HG02943 (cell line): ENCODE measurements around the gene ZGLP1.

Experiments used
- ATAC-seq: cut with Tn5 transposase; IDR thresholded peaks from one replicate; pipeline ENCODE4 v1.9.1; 2021; ENCODE audit warnings: mild to moderate bottlenecking, low read depth, moderate library complexity; ENCODE audit not compliant: unreplicated experiment

Gene ZGLP1

DNA sequence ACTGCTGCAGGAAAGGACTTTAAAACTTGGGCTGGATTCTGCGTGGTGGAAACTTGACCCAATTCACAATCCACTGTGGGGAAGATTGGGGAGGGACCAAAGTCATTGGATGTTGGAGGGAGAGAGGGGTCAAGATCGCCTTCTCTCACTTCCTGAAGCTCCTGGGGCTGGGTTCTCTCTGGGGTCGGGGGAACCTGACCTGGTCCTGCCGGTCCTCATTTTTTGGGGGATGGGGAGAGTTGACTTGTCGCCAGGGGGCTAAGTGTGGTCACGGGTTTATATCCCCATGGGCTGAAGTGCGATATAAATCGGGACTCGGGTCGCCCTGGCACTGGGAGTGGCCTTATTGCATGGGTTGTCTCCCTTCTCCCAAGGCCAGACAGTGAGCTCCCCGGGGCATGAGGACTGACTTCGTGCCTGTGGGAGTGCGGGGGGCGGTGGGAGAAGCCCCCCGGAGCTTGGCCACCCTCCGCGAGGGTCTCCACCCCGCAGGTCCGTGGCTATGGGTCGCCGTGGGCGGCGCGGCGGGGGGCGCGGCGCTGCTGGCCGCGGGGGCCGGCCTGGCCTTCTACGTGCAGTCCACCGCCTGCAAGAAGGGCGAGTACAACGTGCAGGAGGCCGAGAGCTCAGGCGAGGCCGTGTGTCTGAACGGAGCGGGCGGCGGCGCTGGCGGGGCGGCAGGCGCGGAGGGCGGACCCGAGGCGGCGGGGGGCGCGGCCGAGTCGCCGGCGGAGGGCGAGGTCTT, 13.6 kb downstream of the ZGLP1 start:
- ATAC-seq = no peak

DNA sequence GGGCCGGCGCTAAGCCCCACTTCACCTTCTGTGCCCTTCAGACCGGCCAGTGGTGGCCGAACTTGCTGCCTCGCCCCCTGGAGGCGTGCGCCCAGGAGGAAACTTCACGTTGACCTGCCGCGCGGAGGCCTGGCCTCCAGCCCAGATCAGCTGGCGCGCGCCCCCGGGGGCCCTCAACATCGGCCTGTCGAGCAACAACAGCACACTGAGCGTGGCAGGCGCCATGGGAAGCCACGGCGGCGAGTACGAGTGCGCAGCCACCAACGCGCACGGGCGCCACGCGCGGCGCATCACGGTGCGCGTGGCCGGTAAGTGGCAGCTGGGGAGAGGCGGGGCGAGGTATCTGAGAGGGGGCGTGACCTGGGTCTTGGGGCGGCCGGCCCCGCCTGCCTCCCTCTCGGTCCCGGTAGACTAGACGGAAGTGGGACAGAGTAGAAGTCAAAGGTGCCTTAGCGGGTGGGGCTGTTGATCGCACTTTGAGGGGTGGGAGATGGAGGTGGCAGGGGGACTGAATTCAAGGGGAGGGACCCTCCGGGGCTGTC, 14.2 kb downstream of the ZGLP1 start:
- ATAC-seq = no peak

DNA sequence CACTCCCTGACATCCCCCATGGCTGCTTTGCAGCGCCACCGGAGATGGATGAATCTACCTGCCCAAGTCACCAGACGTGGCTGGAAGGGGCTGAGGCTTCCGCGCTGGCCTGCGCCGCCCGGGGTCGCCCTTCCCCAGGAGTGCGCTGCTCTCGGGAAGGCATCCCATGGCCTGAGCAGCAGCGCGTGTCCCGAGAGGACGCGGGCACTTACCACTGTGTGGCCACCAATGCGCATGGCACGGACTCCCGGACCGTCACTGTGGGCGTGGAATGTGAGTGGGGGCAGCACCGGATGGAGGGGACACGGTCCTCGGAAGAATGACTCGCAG, 15.3 kb downstream of the ZGLP1 start:
- no peak for ATAC-seq

- ATAC-seq = no peak
These were observed 15.8 kb downstream of the ZGLP1 start for GRCh38 chr19:10293637-10294367.

DNA sequence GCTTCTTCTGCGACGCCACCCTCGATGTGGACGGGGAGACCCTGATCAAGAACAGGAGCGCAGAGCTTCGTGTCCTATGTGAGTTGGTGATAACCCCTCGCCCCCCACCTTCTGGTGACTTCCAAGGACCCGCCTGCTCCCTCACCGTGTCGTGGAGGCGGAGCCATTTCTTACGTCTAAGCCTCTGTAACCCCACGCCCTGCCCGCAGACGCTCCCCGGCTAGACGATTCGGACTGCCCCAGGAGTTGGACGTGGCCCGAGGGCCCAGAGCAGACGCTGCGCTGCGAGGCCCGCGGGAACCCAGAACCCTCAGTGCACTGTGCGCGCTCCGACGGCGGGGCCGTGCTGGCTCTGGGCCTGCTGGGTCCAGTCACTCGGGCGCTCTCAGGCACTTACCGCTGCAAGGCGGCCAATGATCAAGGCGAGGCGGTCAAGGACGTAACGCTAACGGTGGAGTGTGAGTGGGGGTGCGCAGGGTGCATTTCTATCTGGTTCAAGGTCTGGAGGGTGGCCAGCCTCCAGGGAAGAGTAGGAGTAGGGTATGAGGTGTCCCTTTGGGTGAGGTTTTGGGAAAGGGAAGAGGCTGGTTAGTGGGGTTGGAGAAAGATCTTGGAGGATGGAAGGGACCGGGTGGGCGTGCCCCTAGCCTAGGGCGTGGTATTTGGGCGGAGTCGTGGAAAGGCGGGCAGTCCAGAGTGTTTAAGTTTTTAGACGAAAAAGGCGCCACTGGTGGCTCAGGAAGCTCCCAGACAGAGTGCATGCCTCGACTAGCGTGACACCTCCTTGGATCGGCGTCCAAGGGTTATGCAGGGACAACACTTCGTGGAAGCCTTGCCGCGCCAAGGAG, 16.6 kb downstream of the ZGLP1 start:
- no peak for ATAC-seq

GRCh38 chr19:10292206-10292788, 17.3 kb downstream of the ZGLP1 start:
- peak; percentile 43 for ATAC-seq

DNA sequence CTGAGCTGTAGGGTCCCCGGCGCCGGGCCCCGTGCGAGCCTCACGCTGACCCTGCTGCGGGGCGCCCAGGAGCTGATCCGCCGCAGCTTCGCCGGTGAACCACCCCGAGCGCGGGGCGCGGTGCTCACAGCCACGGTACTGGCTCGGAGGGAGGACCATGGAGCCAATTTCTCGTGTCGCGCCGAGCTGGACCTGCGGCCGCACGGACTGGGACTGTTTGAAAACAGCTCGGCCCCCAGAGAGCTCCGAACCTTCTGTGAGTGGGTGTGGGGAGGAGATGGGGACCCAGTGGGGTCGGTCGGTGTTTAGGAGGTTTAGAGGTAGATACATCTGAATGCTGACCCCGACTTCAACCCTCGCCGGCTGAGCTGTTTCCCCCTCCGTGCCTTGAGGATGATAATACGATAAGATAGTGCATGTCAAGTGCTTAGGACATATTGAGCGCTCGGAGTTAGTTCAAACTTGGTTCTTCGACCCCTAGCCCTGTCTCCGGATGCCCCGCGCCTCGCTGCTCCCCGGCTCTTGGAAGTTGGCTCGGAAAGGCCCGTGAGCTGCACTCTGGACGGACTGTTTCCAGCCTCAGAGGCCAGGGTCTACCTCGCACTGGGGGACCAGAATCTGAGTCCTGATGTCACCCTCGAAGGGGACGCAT, 17.9 kb downstream of the ZGLP1 start:
- no peak for ATAC-seq

DNA sequence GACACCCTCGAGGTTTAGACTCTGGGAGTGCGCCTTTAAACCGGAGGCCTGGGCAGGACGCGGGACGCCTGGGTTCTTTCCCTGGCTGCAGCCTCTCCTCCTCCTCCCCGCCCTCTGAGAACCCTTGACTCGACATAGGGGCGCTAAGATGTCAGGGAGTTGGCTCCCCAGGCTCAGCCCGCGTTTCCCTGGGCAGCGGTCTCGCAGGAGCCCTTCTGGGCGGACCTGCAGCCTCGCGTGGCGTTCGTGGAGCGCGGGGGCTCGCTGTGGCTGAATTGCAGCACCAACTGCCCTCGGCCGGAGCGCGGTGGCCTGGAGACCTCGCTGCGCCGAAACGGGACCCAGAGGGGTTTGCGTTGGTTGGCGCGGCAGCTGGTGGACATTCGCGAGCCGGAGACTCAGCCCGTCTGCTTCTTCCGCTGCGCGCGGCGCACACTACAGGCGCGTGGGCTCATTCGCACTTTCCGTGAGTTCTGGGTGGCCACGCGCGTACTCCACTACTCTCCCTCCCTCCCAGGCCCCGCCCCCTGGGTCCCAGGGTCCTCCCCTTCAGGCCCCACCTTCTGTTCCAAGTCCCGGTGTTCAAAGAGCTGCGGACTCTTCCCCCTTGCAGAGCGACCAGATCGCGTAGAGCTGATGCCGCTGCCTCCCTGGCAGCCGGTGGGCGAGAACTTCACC, 18.6 kb downstream of the ZGLP1 start:
- no peak for ATAC-seq

DNA sequence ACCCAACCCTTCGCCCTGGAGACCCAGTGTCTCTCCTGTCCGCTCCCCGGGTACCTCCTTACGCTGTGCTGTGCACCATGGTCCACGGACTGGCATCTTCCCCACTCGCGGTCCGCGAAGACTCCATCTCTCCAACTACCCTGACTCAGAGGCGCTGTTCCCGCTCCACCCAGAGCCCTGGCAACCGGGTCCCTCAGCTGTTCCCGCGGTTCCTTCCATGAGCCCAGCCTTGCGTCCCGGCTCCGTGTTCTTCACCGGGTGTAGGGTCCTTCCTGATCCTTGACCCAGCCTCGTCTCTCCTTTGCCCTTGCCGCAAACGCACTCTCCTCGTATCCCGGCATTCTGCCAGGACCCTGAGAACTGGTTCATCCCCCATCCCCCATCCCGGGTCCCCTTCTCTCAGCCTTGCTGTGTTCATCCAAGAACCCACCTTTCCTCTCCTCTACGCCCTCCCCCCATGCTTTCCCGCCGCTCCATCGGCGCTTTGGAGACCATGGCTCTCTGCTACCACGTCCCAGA, 19.2 kb downstream of the ZGLP1 start:
- no peak for ATAC-seq

- ATAC-seq = no peak
These were observed 19.7 kb downstream of the ZGLP1 start, which contains the start of gene ICAM5 for GRCh38 chr19:10289836-10290356. TSS of gene ICAM5 (plus strand) at chr19:10289952. CDS start at chr19:10290044, 92 bp downstream.

- no peak for ATAC-seq
These were observed 20.3 kb downstream of the ZGLP1 start for GRCh38 chr19:10289167-10289835.

DNA sequence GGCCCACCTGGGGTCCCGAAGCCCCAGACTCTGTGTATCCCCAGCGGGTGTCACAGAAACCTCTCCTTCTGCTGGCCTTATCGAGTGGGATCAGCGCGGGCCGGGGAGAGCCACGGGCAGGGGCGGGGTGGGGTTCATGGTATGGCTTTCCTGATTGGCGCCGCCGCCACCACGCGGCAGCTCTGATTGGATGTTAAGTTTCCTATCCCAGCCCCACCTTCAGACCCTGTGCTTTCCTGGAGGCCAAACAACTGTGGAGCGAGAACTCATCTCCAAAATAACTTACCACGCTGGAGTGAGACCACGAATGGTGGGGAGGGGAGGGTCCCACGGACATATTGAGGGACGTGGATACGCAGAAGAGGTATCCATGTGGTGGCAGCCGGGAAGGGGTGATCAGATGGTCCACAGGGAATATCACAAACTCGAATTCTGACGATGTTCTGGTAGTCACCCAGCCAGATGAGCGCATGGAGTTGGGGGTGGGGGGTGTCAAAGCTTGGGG, 20.9 kb downstream of the ZGLP1 start:
- no peak for ATAC-seq

DNA sequence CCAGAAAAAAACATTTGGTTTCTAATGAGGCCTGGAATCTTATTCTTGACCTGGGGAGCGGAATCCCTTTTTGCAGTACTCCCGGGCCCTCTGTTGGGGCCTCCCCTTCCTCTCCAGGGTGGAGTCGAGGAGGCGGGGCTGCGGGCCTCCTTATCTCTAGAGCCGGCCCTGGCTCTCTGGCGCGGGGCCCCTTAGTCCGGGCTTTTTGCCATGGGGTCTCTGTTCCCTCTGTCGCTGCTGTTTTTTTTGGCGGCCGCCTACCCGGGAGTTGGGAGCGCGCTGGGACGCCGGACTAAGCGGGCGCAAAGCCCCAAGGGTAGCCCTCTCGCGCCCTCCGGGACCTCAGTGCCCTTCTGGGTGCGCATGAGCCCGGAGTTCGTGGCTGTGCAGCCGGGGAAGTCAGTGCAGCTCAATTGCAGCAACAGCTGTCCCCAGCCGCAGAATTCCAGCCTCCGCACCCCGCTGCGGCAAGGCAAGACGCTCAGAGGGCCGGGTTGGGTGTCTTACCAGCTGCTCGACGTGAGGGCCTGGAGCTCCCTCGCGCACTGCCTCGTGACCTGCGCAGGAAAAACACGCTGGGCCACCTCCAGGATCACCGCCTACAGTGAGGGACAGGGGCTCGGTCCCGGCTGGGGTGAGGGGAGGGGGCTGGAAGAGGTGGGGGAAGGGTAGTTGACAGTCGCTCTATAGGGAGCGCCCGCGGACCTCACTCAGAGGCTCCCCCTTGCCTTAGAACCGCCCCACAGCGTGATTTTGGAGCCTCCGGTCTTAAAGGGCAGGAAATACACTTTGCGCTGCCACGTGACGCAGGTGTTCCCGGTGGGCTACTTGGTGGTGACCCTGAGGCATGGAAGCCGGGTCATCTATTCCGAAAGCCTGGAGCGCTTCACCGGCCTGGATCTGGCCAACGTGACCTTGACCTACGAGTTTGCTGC, 22.5 kb downstream of the ZGLP1 start, which contains the start of gene ICAM4:
ICAM4 (plus strand) TSS at position 153 of the 935 bp plus-strand sequence; CDS start at position 211, 58 bp downstream.
- no peak for ATAC-seq

DNA sequence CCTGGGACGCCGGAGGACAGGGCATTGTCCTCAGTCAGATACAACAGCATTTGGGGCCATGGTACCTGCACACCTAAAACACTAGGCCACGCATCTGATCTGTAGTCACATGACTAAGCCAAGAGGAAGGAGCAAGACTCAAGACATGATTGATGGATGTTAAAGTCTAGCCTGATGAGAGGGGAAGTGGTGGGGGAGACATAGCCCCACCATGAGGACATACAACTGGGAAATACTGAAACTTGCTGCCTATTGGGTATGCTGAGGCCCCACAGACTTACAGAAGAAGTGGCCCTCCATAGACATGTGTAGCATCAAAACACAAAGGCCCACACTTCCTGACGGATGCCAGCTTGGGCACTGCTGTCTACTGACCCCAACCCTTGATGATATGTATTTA, 24.2 kb downstream of the ZGLP1 start:
- ATAC-seq = no peak

DNA sequence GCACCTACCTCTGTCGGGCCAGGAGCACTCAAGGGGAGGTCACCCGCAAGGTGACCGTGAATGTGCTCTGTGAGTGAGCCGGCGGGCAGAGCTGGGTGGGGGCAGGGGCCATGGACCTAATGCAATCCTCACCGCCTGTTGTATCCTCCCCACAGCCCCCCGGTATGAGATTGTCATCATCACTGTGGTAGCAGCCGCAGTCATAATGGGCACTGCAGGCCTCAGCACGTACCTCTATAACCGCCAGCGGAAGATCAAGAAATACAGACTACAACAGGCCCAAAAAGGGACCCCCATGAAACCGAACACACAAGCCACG, 24.7 kb downstream of the ZGLP1 start:
- no peak for ATAC-seq

GRCh38 chr19:10284065-10284959, 25.3 kb downstream of the ZGLP1 start:
- no peak for ATAC-seq
